Measurements from ENCODE around the gene IGF2BP3.
A peak's percentile ranks its signal among the peaks of the same experiment; 100 is the strongest.

Gene IGF2BP3

GRCh38 chr7:23373151-23374004 lies 96.9 kb downstream of the IGF2BP3 start:
- DNase-seq (ENCODE audit: low read depth) = peak; percentile 14

- DNase-seq (ENCODE audit: low read depth) = no peak
These were observed 97.7 kb downstream of the IGF2BP3 start for GRCh38 chr7:23372611-23373010.

GRCh38 chr7:23371654-23372053 lies 98.6 kb downstream of the IGF2BP3 start:
- no peak for DNase-seq (ENCODE audit: low read depth)

- DNase-seq (ENCODE audit: low read depth) = no peak
These were observed 100.4 kb downstream of the IGF2BP3 start for GRCh38 chr7:23369695-23370404.

GRCh38 chr7:23369100-23369499 lies 101.2 kb downstream of the IGF2BP3 start:
- no peak for DNase-seq (ENCODE audit: low read depth)

- DNase-seq (ENCODE audit: low read depth) = no peak
These were observed 112.1 kb downstream of the IGF2BP3 start for GRCh38 chr7:23358152-23358674.

GRCh38 chr7:23357190-23358093 lies 112.8 kb downstream of the IGF2BP3 start:
- no peak for DNase-seq (ENCODE audit: low read depth)

- DNase-seq (ENCODE audit: low read depth) = no peak
These were observed 113.6 kb downstream of the IGF2BP3 start for GRCh38 chr7:23356726-23357125.

- DNase-seq (ENCODE audit: low read depth) = no peak
These were observed 114.1 kb downstream of the IGF2BP3 start for GRCh38 chr7:23356168-23356567.

GRCh38 chr7:23353172-23353571 lies 117.1 kb downstream of the IGF2BP3 start:
- DNase-seq (ENCODE audit: low read depth) = no peak

GRCh38 chr7:23350466-23350865 lies 119.8 kb downstream of the IGF2BP3 start:
- DNase-seq (ENCODE audit: low read depth) = no peak

GRCh38 chr7:23349484-23350157 lies 120.7 kb downstream of the IGF2BP3 start:
- no peak for DNase-seq (ENCODE audit: low read depth)

GRCh38 chr7:23347682-23348180 lies 122.6 kb downstream of the IGF2BP3 start:
- no peak for DNase-seq (ENCODE audit: low read depth)

- no peak for DNase-seq (ENCODE audit: low read depth)
These were observed 123.1 kb downstream of the IGF2BP3 start for GRCh38 chr7:23347033-23347681.

- no peak for DNase-seq (ENCODE audit: low read depth)
These were observed 124.0 kb downstream of the IGF2BP3 start for GRCh38 chr7:23346316-23346715.

GRCh38 chr7:23345601-23346000 lies 124.7 kb downstream of the IGF2BP3 start:
- DNase-seq (ENCODE audit: low read depth) = no peak

GRCh38 chr7:23343806-23344475 lies 126.3 kb downstream of the IGF2BP3 start:
- no peak for DNase-seq (ENCODE audit: low read depth)

- no peak for DNase-seq (ENCODE audit: low read depth)
These were observed 127.2 kb downstream of the IGF2BP3 start for GRCh38 chr7:23343102-23343501.

- no peak for DNase-seq (ENCODE audit: low read depth)
These were observed 128.3 kb downstream of the IGF2BP3 start for GRCh38 chr7:23341846-23342598.
